Measurements from ENCODE around the gene ATPAF1. TPM values are rescaled to one million over a fixed set of nuclear protein-coding genes. Genes with fewer than 3 reads are reported as not detected.
"Not testable (repeated sequence)": the region's sequence is repeated elsewhere in the genome, so short reads cannot be mapped to it uniquely, and the experiment has no call there.

ATPAF1 gene
- total RNA-seq, 1 donor from 2014 or later: 37.7 TPM

DNA sequence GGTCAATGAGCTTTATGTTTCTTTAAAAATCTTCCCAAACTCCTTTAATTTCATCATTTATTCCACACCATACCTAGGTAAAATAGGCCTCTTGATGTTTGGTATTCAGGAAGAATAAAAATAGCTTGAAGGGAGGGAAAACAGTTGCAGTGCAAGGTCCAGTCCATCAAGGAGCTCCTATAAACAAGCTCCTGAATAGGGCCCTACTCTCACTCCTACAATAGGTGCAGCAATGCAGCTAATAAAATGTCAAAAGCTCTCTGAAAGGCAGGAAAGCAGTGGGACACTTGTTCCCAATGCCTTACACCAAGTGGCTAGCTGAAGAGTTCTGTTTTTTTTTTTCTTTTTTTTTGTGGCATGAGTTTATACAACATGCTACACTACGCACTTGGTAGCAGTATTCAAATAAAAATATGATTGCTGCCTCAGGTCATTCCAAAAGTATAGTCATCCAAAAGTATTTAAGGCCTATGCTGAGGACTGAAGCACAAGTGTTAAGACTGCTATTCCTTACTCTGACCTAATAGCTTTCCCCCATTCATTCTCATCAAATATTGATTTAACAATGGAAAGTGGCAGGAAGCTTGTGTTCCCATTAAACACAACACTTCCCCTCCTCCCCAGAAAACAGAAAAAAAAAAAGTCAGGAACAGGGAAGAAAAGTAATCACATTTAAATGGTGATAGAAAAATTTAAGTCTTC is 13.3 kb upstream of the ATPAF1 start:
- DNase-seq: no peak

DNA sequence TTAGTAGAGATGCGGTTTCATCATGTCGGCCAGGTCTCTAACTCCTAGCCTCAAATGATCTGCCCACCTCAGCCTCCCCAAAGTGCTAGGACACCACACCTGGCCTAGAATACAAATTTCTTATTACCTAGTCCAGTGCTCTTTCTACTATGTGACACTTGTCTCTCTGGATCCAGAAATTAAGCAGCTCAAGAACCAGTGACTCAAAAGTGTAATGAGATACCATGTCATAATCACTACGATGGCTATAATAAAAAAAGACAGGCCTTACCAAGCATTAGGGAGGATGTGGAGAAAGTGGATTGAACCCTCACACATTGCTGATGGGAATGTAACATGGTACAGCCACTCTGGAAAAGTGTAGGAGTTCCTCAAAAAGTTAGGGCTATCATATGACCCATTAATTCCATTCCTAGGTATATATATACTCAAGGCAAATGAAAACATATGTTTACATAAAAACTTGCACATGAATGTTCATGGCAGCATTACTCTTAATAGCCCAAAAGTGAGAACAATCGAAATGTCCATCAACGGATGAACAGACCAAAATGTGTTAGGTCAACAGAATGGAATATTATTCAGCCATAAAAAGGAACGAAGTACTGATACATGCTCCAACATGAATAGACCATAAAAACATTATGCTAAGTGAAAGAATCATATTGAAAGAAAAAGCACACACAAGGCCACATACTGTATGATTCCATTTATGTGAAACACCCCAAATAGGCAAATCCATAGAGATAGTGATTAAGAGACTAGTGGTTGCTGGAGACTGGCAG is 11.8 kb upstream of the ATPAF1 start:
- no peak for DNase-seq

DNA sequence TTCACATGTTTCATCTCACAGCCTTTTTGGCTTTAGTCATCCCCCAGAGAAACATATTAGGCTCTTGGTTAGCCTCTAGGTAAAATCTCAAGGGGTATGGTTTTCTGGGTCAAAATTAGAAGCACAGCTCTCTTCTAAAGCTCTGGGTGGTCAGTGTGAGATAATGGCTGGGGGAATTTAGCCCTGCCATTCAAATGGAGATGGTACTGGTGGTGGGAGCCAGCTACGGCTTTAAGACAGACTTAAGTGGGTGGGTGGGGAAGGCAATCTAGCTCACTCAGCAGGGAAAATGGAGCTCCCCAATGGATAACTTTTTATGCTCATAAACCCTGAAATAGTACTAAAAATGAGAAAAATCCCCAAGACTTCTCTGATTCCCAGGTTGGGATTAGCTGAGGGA is 9.2 kb upstream of the ATPAF1 start:
- no peak for DNase-seq

DNA sequence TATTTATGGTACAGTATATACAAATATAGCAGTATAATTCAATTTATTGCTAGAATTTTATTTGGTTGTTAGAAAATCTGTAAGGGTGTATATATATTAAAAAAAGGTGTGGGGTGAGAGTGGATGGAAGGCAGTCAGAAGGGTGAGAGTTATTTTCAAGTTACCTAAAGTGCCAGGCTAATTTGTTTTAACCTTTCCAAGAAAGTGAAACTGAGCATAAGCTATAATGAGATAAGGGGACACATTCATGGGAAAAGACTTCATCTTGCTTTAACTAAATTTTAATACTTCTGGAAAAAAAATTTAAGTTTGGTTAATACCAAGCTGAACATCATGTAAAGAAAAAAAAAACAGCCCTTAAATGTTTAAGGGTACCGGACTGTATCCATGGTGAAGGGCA is 8.4 kb upstream of the ATPAF1 start:
- DNase-seq: no peak

DNA sequence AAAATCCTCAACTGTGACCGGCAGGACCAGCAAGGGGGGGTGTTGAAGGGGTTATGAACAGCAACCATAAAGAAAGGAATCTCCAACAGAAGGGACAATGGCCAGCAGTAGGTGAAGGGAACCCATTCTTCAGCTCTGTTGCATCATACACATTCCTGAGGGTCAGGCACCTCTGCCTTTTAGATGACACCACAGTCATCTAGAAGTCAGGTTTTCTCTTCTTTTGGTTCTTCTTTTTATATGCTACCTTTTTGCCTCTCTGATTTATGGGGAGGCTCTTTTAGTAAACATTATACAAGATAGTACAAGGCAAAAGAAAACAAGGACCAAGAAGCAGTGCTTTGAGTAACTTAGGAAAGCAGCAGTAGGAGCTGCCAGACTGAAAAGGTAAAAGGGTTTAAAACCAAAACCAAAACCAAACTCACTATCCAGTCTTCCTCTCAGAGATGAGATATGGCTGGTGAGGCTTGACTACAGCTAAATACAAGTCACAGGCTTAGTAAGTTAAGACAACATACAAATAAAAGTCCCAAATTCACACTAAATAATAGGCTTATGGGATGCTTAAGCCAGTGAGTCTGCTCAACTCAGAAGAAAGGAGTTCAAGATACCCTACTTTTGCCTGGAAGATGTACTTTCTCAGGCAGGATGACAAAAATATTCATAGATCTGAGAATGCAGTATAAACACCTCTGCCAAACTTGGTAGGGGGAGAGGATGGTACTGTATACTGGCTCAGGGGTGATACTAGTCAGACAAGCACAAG is 7.6 kb upstream of the ATPAF1 start:
- no peak for DNase-seq

DNA sequence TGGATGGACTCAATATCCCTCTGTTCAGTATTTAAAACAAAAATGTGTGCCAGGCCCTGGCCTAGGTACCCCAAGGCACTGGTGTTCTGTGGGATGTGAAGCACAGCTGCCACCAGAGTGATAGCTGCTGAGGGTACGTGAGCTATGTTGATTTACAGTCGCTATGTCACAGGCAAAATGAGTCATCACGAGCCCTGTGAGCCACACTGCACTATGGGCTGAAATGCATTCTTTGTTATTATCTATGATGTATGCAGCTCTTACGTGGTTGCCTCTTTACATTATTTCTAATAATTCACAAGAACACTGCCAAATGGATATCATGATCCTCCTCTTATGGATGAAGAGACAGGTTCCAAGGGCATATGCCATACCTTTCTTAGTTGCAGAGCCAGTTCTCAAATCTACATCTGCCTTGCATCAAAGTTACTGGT is 5.6 kb upstream of the ATPAF1 start:
- DNase-seq: no peak

DNA sequence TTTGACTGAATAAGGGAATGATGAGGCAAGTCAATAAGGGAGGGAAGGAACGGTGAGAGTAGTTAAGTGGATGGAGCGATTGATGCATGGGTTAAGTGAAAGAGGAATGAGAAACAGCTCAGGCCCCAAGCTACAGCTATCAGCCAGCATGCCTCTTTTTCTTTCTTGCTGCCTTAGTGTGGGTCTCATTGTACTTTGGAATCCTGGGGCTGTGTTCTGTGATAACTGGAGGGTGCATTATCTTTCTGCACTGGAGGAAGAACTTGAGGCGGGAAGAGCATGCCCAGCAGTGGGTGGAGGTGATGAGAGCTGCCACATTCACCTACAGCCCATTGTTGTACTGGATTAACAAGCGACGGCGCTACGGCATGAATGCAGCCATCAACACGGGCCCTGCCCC is 4.5 kb upstream of the ATPAF1 start:
- DNase-seq: no peak

DNA sequence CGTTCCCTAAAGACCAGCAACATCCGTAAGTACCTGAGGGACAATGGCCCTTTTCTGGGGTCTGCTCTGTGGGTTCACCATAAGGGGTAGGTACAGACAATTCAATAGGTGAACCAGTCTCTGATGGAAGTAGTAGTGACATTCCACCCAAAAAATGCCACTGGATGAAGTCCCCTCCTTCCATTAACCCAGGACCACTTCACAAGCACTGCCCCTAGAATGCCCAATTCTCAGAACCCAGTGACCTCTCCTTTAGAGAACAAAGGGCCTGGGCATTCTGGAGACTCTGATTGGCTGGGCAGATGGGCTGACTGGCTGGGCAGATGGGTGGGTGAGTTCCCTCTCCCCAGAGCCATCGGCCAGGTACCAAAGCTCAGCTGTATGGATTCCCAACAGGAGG is 3.4 kb upstream of the ATPAF1 start, which contains the start of gene TEX38:
TEX38 (plus strand) TSS at position 301 of the 400 bp plus-strand sequence; CDS start at position 382, 81 bp downstream.
- no peak for DNase-seq

DNA sequence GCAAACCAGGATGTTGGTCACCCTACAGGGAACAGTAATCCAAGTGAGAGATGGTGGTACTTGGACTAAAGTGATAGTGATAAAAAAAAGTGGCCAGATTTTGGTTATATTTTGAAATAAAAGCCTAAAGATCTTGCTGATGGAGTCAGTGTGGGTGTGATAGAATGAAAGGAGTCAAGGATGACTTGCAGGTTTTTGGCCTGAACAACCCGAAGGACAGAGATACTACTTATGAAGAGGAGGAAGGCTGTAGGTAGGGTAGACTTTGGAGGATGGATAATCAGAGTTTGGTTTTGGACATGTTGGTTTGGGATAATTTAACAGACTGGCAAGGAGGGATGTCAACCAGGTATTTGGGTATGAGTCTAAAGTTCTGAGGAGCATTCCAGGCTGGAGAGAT is 2.0 kb upstream of the ATPAF1 start:
- no peak for DNase-seq

DNA sequence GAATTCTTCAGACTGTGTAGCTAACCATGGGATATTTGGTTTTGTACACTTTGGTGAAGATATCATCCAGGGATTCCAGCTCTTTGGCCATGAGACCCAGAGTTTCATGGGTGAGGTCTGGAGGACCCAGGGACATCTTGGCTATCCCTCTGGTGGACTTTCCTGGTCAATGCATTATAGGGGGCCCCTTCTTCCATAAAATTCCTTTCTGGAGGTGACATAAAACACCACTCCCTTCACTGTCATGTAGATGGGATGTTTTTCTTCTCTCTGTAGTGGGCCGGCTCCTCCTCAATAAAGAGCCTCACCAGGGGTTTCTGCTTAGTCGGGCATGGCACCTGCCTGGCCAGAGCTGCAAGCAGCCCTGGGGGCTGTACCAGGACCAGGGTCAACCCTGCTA is 2.2 kb downstream of the ATPAF1 start:
- DNase-seq: no peak

DNA sequence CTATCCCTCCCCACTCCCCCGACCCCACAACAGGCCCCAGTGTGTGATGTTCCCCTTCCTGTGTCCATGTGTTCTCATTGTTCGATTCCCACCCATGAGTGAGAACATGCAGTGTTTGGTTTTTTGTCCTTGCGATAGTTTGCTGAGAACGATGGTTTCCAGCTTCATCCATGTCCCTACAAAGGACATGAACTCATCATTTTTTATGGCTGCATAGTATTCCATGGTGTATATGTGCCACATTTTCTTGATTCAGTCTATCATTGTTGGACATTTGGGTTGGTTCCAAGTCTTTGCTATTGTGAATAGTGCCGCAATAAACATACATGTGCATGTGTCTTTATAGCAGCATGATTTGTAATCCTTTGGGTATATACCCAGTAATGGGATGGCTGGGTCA is 5.2 kb downstream of the ATPAF1 start:
- not testable (repeated sequence) for DNase-seq

DNA sequence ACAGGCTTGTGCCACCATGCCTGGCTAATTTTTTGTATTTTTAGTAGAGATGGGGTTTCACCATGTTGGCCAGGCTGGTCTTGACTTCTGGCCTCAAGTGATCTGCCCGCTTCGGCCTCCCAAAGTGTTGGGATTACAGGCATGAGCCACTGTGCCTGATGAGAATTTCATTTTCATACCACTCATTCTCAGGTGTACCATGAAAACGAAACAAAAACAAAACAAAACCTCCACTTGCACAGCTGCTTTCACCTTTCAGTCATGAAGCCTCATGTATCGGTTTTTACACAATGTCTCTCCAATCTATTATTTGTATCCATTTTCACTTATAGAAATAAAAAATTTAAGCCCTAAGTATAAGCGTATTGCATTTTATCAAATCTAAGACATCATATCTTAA is 8.0 kb downstream of the ATPAF1 start:
- not testable (repeated sequence) for DNase-seq

DNA sequence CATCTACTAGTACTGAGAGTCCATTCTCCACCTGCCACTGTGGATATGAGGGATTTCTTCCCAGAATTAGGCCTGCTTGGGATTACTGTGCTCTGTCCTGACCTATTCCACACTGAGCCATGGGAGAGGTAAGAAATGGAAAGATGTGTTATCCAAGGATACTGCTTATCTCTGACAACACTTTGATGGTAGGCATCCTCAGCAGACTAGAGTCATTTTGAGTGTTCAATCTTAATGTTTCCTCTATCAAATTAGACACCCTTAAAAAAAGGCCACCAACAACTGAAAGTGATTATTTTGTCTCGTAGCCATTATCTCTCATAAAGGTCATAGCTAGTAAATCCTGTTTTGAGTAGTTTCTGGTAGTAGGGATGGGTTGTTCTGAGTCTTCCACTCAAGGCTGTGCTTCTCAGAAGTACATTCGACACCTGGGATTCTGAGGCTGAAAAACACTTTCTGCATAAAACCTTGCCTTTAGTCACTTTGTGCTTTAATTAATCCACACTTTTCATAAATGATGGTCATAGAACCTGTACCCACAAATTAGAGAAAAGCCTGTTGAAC is 8.8 kb downstream of the ATPAF1 start:
- no peak for DNase-seq

DNA sequence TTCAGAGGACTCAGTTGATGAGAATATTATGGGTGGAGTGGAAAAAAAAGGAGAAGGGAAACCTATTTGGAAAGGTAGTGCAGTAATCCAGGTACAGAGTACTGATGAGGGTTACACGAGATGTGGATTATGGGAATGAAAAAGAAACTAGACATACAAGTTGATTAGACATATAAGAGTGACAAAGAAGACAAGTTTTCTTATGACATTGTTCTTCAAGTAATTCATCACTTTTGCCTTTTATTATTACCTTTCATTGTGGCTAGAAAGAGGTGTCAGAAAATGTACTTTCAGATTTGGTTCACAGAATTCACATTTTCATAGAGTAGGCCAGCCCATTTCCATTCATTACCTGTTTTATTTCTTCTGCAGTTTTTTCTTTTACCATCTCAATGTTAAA is 10.4 kb downstream of the ATPAF1 start:
- no peak for DNase-seq

DNA sequence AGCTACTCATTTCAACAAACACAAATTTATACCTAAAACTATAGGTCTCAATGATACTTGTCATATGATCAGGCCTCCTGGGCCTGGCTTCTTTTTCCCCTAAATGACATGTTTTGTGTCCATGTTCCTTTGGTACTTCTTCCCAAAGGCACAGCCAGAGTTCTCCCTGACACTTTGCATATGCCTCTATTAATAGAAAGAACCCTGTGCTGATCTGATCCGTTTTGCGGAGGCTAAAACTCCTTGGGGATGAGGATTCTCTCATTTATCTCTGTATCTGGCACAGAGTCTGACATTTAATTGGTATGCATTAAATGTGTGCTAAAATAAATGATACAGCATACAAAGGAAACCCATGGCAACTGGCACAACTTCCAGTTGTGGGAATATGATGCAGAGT is 11.5 kb downstream of the ATPAF1 start:
- no peak for DNase-seq

DNA sequence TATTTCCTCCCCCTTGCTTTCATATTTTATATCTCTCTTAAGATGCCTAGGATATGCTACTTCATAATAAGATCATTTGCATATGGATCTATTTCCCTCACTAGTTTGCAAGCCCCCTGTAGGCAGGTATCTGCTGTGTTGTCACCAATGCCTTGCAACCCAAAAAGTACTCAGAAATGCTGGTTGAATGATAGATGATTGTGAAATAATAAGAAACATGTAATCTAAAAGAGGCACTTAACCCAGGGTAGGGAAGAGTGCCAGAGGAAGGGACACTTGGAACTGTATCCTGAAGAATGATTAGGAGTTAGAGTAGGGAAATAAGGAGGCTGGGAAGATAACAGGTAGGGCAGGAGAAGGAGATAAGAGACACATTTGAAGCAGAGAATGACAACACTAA is 12.3 kb downstream of the ATPAF1 start:
- no peak for DNase-seq

DNA sequence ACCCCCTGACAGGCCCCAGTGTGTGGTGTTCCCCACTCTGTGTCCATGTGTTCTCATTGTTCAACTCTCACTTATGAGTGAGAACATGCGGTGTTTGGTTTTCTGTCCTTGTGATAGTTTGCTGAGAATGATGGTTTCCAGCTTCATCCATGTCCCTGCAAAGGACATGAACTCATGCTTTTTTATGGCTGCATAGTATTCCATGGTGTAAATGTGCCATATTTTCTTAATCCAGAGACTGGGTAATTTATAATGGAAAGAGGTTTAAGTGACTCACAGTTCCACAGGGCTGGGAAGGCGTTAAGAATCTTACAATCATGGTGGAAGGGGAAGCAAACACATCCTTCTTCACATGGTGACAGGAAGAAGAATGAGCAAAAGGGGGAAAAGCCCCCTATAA is 13.5 kb downstream of the ATPAF1 start:
- not testable (repeated sequence) for DNase-seq

DNA sequence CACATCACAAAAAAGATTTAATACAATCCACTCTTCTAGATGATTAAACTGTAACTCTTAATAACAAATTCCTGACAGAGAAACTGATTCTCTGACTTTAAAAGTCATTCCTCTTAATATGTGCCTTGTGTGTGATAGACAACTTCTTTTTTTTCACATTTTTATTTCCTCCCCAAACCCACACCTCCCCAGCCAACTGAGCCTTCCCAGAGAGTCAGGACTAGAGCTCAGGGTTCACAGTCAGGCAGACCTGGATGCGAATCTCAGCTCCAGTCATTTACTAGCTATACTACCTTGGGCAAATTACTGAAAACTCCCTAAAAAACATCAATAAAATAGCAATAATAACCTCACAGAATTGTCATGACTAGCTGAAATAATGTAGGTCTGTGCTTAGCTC is 14.2 kb downstream of the ATPAF1 start:
- DNase-seq: no peak

DNA sequence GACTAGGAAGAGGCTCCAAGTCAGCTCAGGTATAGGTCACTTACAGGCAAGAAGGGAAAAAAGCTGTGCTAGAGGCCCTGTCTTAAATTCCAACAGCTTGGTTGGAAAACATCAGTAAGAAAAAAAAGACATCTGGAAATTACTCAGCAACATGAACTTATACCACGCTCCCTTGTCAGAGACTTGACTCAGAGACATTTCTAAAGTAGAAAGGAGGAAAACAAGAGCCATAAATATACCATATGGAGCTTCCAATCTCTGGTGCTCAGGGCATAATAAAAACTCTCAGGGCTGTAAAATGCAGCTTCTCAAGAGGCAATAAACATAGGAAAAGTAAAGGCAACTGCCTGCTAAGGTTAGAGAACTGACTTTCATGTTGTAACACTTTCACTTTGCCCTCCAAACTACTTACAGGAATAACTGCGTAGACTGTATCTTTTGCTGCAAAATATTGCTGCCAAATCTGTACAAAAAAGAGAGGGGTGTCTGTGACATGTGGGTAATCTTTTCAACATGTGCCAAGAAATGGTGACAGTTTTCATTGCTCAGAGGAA is 14.7 kb downstream of the ATPAF1 start:
- DNase-seq: no peak

DNA sequence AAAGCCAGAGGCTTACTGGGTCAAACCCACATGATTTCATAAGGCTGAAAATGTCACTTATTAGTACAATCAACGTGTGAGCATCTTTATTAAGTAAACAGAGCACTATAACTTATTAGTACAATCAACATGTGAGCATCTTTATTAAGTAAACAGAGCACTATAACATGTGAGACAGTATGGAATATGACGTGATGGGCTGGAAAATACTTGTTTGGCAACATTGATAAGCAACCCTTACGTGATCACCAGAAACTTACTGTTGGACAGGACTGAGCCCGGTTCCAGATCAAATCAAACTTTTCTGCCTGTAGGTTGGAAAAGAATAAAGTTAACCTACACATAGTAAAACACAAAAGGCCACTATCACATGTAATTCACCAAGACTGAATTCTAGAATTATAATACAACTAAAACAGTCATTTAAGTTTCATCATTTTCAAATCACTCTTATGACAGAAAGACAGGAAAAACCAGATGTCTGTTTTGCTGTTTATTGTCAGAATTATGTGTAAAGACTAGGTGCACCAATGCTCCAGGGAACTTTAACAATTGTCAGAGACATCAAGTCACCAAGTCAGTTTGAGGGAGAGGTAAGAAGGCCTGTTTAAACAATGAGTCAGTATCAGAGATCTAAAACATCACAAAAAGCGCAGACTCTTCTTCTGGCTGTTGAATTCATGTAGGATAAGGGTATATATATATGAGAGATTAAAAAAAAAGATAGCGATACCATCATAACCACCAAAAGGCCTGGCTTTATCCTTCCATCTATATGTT is 15.7 kb downstream of the ATPAF1 start:
- no peak for DNase-seq

DNA sequence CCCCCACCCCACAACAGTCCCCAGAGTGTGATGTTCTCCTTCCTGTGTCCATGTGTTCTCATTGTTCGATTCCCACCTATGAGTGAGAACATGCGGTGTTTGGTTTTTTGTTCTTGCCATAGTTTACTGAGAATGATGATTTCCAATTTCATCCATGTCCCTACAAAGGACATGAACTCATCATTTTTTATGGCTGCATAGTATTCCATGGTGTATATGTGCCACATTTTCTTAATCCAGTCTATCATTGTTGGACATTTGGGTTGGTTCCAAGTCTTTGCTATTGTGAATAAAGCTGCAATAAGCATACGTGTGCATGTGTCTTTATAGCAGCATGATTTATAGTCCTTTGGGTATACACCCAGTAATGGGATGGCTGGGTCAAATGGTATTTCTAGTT is 17.0 kb downstream of the ATPAF1 start:
- DNase-seq: not testable (repeated sequence)

DNA sequence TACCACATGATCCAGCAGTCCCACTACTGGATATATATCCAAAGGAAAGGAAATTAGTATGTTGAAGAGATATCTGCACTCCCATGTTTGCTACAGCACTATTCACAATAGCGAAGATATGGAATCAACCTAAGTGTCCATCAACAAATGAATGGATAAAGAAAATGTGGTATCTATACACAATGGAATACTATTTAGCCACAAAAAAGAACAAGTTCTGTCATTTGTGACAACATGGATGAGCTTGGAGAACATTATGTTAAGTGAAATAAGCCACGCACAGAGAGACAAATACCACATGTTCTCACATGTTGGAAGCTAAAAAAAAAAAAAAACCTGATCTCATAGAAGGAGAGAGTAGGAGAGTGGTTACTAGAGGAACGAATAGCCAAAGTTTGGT is 17.7 kb downstream of the ATPAF1 start:
- DNase-seq: no peak

All from occipital lobe (tissue), 2 donors.